K562 (cell line): ENCODE results near the gene IDUA. TPM values are rescaled to one million over a fixed set of nuclear protein-coding genes. Genes with fewer than 3 reads are reported as not detected.

Experiments used
- AFF1 ChIP-seq, 2 experiments: fragments of 450-650 bp; IDR thresholded peaks; 2 replicates each; pipeline ENCODE4 v1.6.1; 2018; ENCODE audit warnings: mild to moderate bottlenecking in 2 of 2, low read depth in 1 of 2; ENCODE audit not compliant: partially characterized antibody in 2 of 2
- ARID1B ChIP-seq: fragments of 450-650 bp; IDR thresholded peaks from 2 replicates; pipeline ENCODE4 v1.6.1; 2016; ENCODE audit warnings: antibody characterized with exemption, mild to moderate bottlenecking, inconsistent platforms
- BCOR ChIP-seq: fragments of 450-650 bp; IDR thresholded peaks from 2 replicates; pipeline ENCODE4 v1.6.1; 2016
- HLTF ChIP-seq: fragments of 450-650 bp; IDR thresholded peaks from 2 replicates; pipeline ENCODE4 v1.6.1; 2016
- MIER1 ChIP-seq: fragments of 450-650 bp; IDR thresholded peaks from 2 replicates; pipeline ENCODE4 v1.6.1; 2016; ENCODE audit warnings: antibody characterized with exemption, mild to moderate bottlenecking, low read depth
- MLLT1 ChIP-seq, 2 experiments: fragments of 450-650 bp; IDR thresholded peaks; 2 replicates each; pipeline ENCODE4 v1.6.1; 2016
- POLR2A ChIP-seq: fragments of 450-650 bp; conservative IDR thresholded peaks from 2 replicates; pipeline ENCODE4 v1.6.1; 2016
- POLR2B ChIP-seq: fragments of 450-650 bp; IDR thresholded peaks from 2 replicates; pipeline ENCODE4 v1.6.1; 2018; ENCODE audit warnings: low read depth; ENCODE audit not compliant: partially characterized antibody
- SRSF1 ChIP-seq: fragments of 200-400 bp; formaldehyde crosslinking; IDR thresholded peaks from 2 replicates; pipeline ENCODE4 v1.6.1; 2017; ENCODE audit warnings: mild to moderate bottlenecking, low read depth, low read length, moderate library complexity
- TRIM28 ChIP-seq: fragments of 450-650 bp; IDR thresholded peaks from 2 replicates; pipeline ENCODE4 v1.6.1; 2017
- ZBTB1 ChIP-seq: sonication (generic); formaldehyde crosslinking; IDR thresholded peaks from 2 replicates; pipeline ENCODE4 v1.8.1; 2023; ENCODE audit warnings: missing genetic modification reagents, low read depth, mild to moderate bottlenecking, borderline replicate concordance
- ZNF354B ChIP-seq: fragments of 250-450 bp; sonication (Bioruptor Pico); IDR thresholded peaks from 2 replicates; pipeline ENCODE4 v1.4.0; 2020
- polyA plus RNA-seq, 8 experiments: library from polyadenylated mRNA; depleted of rRNA in 4 of 8; stranded (reverse) in 5 of 8; unstranded in 3 of 8; fragments of >200 nt; fragmentation: Nextera tagmentation in 2 of 8; fragmentation: Illumina TruSeq in 1 of 8; extraction: Ambion mirVana in 2 of 8; extraction: Trizol in 1 of 8; gene quantifications; 2 replicates each; pipeline versions ENCODE4 v1.2.1 to v1.2.3, GENCODE V29; 2011 to 2014; ENCODE audit warnings: inconsistent platforms in 1 of 8, missing spikeins in 1 of 8
- total RNA-seq, 7 experiments: library from RNA; depleted of rRNA in 6 of 7; stranded (reverse); fragments of >200 nt in 6 of 7; fragmentation: Illumina TruSeq in 2 of 7; extraction: Trizol in 2 of 7; gene quantifications; 2 replicates each; pipeline versions ENCODE4 v1.2.1 to v1.2.3, GENCODE V29; 2011 to 2021; ENCODE audit warnings: low replicate concordance in 1 of 7
- TF ChIP-seq, protein P1 (sequence below): fragments of 450-650 bp; IDR thresholded peaks from 2 replicates; pipeline ENCODE4 v1.6.1; 2016; ENCODE audit warnings: mild to moderate bottlenecking, moderate library complexity

Gene IDUA
- total and polyA plus RNA-seq, 9 of the 15 experiments (the other 6 are each of a cell fraction or from before 2014, with no cell fraction given) = 0.04 to 16.1 (median 1.2) TPM

DNA sequence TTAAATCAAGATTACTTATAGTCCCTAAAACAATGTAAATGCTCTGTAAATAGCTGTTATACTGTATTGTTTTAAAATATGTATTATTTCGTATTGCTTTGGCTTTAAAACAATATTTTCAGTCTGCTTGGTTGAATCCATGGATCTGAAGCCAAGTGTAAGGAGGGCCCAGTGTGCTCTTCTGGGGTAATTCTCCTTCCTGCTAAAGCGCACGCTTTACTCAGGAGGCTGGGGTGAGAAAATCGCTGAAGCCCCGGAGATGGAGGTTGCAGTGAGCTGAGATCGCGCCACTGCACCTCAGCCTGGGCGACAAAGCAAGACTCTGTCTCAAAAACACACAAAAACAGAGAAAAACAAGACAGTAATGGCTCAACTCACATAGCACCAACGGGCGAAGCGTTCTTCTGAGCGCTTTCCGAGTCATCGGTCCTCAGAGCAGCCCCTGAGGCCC lies 391 bp upstream of the IDUA start (continued):
- TF ChIP-seq, protein P1, sequence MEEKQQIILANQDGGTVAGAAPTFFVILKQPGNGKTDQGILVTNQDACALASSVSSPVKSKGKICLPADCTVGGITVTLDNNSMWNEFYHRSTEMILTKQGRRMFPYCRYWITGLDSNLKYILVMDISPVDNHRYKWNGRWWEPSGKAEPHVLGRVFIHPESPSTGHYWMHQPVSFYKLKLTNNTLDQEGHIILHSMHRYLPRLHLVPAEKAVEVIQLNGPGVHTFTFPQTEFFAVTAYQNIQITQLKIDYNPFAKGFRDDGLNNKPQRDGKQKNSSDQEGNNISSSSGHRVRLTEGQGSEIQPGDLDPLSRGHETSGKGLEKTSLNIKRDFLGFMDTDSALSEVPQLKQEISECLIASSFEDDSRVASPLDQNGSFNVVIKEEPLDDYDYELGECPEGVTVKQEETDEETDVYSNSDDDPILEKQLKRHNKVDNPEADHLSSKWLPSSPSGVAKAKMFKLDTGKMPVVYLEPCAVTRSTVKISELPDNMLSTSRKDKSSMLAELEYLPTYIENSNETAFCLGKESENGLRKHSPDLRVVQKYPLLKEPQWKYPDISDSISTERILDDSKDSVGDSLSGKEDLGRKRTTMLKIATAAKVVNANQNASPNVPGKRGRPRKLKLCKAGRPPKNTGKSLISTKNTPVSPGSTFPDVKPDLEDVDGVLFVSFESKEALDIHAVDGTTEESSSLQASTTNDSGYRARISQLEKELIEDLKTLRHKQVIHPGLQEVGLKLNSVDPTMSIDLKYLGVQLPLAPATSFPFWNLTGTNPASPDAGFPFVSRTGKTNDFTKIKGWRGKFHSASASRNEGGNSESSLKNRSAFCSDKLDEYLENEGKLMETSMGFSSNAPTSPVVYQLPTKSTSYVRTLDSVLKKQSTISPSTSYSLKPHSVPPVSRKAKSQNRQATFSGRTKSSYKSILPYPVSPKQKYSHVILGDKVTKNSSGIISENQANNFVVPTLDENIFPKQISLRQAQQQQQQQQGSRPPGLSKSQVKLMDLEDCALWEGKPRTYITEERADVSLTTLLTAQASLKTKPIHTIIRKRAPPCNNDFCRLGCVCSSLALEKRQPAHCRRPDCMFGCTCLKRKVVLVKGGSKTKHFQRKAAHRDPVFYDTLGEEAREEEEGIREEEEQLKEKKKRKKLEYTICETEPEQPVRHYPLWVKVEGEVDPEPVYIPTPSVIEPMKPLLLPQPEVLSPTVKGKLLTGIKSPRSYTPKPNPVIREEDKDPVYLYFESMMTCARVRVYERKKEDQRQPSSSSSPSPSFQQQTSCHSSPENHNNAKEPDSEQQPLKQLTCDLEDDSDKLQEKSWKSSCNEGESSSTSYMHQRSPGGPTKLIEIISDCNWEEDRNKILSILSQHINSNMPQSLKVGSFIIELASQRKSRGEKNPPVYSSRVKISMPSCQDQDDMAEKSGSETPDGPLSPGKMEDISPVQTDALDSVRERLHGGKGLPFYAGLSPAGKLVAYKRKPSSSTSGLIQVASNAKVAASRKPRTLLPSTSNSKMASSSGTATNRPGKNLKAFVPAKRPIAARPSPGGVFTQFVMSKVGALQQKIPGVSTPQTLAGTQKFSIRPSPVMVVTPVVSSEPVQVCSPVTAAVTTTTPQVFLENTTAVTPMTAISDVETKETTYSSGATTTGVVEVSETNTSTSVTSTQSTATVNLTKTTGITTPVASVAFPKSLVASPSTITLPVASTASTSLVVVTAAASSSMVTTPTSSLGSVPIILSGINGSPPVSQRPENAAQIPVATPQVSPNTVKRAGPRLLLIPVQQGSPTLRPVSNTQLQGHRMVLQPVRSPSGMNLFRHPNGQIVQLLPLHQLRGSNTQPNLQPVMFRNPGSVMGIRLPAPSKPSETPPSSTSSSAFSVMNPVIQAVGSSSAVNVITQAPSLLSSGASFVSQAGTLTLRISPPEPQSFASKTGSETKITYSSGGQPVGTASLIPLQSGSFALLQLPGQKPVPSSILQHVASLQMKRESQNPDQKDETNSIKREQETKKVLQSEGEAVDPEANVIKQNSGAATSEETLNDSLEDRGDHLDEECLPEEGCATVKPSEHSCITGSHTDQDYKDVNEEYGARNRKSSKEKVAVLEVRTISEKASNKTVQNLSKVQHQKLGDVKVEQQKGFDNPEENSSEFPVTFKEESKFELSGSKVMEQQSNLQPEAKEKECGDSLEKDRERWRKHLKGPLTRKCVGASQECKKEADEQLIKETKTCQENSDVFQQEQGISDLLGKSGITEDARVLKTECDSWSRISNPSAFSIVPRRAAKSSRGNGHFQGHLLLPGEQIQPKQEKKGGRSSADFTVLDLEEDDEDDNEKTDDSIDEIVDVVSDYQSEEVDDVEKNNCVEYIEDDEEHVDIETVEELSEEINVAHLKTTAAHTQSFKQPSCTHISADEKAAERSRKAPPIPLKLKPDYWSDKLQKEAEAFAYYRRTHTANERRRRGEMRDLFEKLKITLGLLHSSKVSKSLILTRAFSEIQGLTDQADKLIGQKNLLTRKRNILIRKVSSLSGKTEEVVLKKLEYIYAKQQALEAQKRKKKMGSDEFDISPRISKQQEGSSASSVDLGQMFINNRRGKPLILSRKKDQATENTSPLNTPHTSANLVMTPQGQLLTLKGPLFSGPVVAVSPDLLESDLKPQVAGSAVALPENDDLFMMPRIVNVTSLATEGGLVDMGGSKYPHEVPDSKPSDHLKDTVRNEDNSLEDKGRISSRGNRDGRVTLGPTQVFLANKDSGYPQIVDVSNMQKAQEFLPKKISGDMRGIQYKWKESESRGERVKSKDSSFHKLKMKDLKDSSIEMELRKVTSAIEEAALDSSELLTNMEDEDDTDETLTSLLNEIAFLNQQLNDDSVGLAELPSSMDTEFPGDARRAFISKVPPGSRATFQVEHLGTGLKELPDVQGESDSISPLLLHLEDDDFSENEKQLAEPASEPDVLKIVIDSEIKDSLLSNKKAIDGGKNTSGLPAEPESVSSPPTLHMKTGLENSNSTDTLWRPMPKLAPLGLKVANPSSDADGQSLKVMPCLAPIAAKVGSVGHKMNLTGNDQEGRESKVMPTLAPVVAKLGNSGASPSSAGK = peak; percentile 48; the same call in 1 of the 2 replicates
- TF ChIP-seq BCOR (0 out of 2 replicates have a peak, but pooled peaks have one; percentile 10), SRSF1 (no peak), HLTF (peak; percentile 48; the same call in 1 of the 2 replicates), POLR2B (peak; percentile 70), ZBTB1 (no peak), MIER1 (0 out of 2 replicates have a peak, but pooled peaks have one; percentile 31), MLLT1 (IDR thresholded peaks at IDR 0.05) (peak in 1 of 2 experiments; percentile 78; a peak in 1 of 4 replicates), ARID1B (peak; percentile 19; the same call in 1 of the 2 replicates), AFF1 (IDR thresholded peaks at IDR 0.05; ENCODE audit: low read depth in 1 of 2, partially characterized antibody in 2 of 2) (peak in 1 of 2 experiments; percentile 28), ZNF354B (no peak), TRIM28 (0 out of 2 replicates have a peak, but pooled peaks have one; percentile 32), POLR2A (peak; percentile 82)
